Measurements from ENCODE around the gene PXDN.

DNA sequence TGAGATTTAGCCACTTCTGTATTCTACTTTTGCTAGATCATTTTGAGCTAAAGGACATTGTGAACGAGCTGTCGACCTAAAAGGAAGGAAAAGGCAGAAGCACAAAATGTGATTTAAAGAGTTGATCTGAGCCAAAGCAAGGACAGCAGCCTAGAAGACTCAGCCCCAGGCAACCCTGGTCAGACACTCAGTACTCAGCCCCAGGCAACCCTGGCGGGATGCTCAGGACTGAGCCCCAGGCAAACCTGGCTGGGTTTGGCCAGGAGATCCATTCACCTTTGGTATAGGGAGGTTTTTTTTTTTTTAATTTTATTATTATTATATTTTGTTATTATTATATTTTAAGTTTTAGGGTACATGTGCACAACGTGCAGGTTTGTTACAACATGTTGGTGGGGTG is 34.3 kb upstream of the PXDN start:
- TF ChIP-seq, protein P1, sequence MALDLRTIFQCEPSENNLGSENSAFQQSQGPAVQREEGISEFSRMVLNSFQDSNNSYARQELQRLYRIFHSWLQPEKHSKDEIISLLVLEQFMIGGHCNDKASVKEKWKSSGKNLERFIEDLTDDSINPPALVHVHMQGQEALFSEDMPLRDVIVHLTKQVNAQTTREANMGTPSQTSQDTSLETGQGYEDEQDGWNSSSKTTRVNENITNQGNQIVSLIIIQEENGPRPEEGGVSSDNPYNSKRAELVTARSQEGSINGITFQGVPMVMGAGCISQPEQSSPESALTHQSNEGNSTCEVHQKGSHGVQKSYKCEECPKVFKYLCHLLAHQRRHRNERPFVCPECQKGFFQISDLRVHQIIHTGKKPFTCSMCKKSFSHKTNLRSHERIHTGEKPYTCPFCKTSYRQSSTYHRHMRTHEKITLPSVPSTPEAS (tag by site-specific recombination; IDR thresholded peaks at IDR 0.05), result no peak
- TF ChIP-seq, protein P2, sequence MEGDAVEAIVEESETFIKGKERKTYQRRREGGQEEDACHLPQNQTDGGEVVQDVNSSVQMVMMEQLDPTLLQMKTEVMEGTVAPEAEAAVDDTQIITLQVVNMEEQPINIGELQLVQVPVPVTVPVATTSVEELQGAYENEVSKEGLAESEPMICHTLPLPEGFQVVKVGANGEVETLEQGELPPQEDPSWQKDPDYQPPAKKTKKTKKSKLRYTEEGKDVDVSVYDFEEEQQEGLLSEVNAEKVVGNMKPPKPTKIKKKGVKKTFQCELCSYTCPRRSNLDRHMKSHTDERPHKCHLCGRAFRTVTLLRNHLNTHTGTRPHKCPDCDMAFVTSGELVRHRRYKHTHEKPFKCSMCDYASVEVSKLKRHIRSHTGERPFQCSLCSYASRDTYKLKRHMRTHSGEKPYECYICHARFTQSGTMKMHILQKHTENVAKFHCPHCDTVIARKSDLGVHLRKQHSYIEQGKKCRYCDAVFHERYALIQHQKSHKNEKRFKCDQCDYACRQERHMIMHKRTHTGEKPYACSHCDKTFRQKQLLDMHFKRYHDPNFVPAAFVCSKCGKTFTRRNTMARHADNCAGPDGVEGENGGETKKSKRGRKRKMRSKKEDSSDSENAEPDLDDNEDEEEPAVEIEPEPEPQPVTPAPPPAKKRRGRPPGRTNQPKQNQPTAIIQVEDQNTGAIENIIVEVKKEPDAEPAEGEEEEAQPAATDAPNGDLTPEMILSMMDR (tag by site-specific recombination; IDR thresholded peaks at IDR 0.05), result no peak
- no peak for TF ChIP-seq ZFP37 (tag by site-specific recombination; IDR thresholded peaks at IDR 0.05)

All from HEK293 (cell line).